ENCODE results near the gene PGGHG.

PGGHG gene

GRCh38 chr11:287821-288477 lies 977 bp upstream of the PGGHG start:
- Histone ChIP-seq H3K4me3 (ENCODE audit: low read depth, low read length) (peak overlapping the region; percentile 64), H3K4me1 (ENCODE audit: control insufficient read depth, insufficient read depth, low read length) (peaks cover 46% of the 10 kb centered on the region), H3K9me3 (ENCODE audit: control insufficient read depth, insufficient read depth, low read depth, low read length) (no peaks in the 10 kb centered on the region), H3K27ac (ENCODE audit: low read depth, low read length) (no peak overlapping the region), H3K9ac (ENCODE audit: low read length) (no peak overlapping the region), H3K36me3 (ENCODE audit: control insufficient read depth, insufficient read depth, low read length) (peaks cover 6% of the 10 kb centered on the region), H3K27me3 (ENCODE audit: control insufficient read depth, insufficient read depth, low read length) (peaks cover 22% of the 10 kb centered on the region)

DNA sequence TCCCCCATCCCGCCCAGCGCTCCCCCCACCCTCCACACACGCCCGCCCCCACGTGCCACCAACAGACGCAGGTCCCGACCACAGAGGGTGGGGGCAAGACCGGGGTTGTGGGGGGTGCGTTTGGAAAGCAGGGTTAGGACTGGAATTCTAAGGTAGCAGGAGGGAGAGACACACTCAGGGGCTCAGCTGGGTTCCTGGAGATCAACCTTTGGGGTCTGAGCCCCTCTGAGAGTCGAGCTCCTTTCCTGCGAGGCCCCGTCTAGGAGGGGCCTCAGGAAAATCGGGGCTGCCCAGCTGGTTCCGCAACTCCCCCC lies 429 bp downstream of the PGGHG start:
- no peaks in the 10 kb centered on the region for H3K9me3 ChIP-seq (ENCODE audit: control insufficient read depth, insufficient read depth, low read depth, low read length)
- H3K4me1 ChIP-seq (ENCODE audit: control insufficient read depth, insufficient read depth, low read length), result peaks cover 40% of the 10 kb centered on the region
- peak overlapping the region; percentile 43 for H3K4me3 ChIP-seq (ENCODE audit: low read depth, low read length)
- no peak overlapping the region for H3K9ac ChIP-seq (ENCODE audit: low read length)
- H3K27ac ChIP-seq (ENCODE audit: low read depth, low read length), result no peak overlapping the region
- peaks cover 21% of the 10 kb centered on the region for H3K27me3 ChIP-seq (ENCODE audit: control insufficient read depth, insufficient read depth, low read length)
- H3K36me3 ChIP-seq (ENCODE audit: control insufficient read depth, insufficient read depth, low read length), result peaks cover 20% of the 10 kb centered on the region

DNA sequence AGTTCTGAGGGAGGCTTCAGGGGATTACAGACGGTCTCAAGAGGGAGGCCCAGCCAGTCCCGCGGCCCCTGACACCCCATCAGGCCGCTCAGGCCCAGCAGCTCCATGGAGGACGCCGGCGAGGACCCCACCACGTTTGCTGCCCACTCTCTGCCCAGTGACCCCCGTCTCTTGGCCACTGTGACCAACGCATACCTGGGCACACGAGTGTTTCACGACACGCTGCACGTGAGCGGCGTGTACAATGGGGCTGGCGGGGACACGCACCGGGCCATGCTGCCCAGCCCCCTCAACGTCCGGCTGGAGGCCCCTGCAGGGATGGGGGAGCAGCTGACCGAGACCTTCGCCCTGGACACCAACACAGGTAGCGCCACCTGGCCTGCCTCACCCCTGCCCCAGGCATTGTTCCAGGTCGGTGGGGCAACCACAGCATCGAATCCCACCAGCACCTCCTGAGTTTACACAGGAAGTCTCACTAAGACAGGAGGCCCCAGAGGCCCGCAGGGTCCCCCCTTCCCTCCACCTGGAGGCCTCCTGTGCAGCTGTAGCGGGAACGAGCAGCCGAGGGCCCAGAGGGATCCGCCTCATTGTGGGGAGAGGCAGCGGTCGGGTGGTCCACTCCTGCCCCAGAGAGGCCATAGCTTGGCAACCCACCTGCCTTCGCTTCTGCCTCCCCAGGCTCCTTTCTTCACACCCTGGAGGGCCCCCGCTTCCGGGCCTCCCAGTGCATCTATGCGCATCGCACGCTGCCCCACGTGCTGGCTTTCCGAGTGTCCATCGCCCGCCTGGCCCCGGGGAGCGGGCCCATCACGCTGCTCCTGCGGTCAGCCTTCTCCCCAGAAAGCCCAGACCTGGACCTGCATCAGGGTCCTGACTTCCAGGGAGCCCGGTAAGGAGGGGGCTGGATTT lies 1.0 kb downstream of the PGGHG start:
- Histone ChIP-seq H3K4me3 (ENCODE audit: low read depth, low read length) (peak overlapping the region; percentile 43), H3K9ac (ENCODE audit: low read length) (peak overlapping the region; percentile 36), H3K36me3 (ENCODE audit: control insufficient read depth, insufficient read depth, low read length) (peaks cover 26% of the 10 kb centered on the region), H3K4me1 (ENCODE audit: control insufficient read depth, insufficient read depth, low read length) (peaks cover 39% of the 10 kb centered on the region), H3K9me3 (ENCODE audit: control insufficient read depth, insufficient read depth, low read depth, low read length) (no peaks in the 10 kb centered on the region), H3K27ac (ENCODE audit: low read depth, low read length) (no peak overlapping the region), H3K27me3 (ENCODE audit: control insufficient read depth, insufficient read depth, low read length) (peaks cover 21% of the 10 kb centered on the region)

DNA sequence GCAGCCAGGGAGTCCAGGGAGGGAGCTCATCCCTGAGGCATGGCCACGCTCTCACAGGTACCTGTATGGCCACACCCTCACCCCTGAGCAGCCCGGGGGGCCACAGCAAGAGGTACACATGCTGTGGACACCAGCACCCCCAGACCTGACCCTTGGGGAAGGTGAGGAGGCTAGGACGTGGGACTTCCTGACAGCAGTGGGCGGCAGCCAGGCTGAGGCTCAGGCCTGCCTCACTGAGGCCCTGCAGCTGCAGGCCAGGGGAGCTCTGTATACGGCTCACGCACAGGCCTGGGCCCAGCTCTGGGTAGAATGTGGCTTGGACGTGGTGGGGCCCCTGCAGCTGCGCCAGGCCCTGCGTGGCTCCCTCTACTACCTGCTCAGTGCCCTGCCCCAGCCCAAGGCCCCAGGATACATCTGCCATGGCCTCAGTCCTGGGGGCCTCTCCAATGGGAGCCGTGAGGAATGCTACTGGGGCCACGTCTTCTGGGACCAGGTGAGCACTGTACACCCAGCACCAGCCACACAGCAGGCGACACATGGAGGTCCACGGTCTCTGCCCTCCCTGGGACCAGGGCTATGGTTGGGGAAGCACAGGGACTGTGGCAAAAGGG lies 1.8 kb downstream of the PGGHG start:
- Histone ChIP-seq H3K27ac (ENCODE audit: low read depth, low read length) (no peak overlapping the region), H3K36me3 (ENCODE audit: control insufficient read depth, insufficient read depth, low read length) (peaks cover 30% of the 10 kb centered on the region), H3K4me1 (ENCODE audit: control insufficient read depth, insufficient read depth, low read length) (peaks cover 39% of the 10 kb centered on the region), H3K4me3 (ENCODE audit: low read depth, low read length) (no peak overlapping the region; the same call in 1 of the 2 replicates), H3K27me3 (ENCODE audit: control insufficient read depth, insufficient read depth, low read length) (peaks cover 21% of the 10 kb centered on the region), H3K9ac (ENCODE audit: low read length) (peak overlapping the region; percentile 5), H3K9me3 (ENCODE audit: control insufficient read depth, insufficient read depth, low read depth, low read length) (no peaks in the 10 kb centered on the region)

GRCh38 chr11:291281-292210 lies 2.6 kb downstream of the PGGHG start:
- peaks cover 18% of the 10 kb centered on the region for H3K27me3 ChIP-seq (ENCODE audit: control insufficient read depth, insufficient read depth, low read length)
- no peak overlapping the region for H3K27ac ChIP-seq (ENCODE audit: low read depth, low read length)
- H3K4me3 ChIP-seq (ENCODE audit: low read depth, low read length), result no peak overlapping the region; the same call in 1 of the 2 replicates
- H3K9me3 ChIP-seq (ENCODE audit: control insufficient read depth, insufficient read depth, low read depth, low read length), result no peaks in the 10 kb centered on the region
- H3K36me3 ChIP-seq (ENCODE audit: control insufficient read depth, insufficient read depth, low read length), result peaks cover 31% of the 10 kb centered on the region
- H3K4me1 ChIP-seq (ENCODE audit: control insufficient read depth, insufficient read depth, low read length), result peaks cover 39% of the 10 kb centered on the region
- peak overlapping the region; percentile 5 for H3K9ac ChIP-seq (ENCODE audit: low read length)

GRCh38 chr11:292211-293121 lies 3.5 kb downstream of the PGGHG start:
- no peaks in the 10 kb centered on the region for H3K9me3 ChIP-seq (ENCODE audit: control insufficient read depth, insufficient read depth, low read depth, low read length)
- peaks cover 12% of the 10 kb centered on the region for H3K27me3 ChIP-seq (ENCODE audit: control insufficient read depth, insufficient read depth, low read length)
- H3K9ac ChIP-seq (ENCODE audit: low read length), result no peak overlapping the region
- H3K4me3 ChIP-seq (ENCODE audit: low read depth, low read length), result no peak overlapping the region
- H3K4me1 ChIP-seq (ENCODE audit: control insufficient read depth, insufficient read depth, low read length), result peaks cover 34% of the 10 kb centered on the region
- peaks cover 31% of the 10 kb centered on the region for H3K36me3 ChIP-seq (ENCODE audit: control insufficient read depth, insufficient read depth, low read length)
- no peak overlapping the region for H3K27ac ChIP-seq (ENCODE audit: low read depth, low read length)

GRCh38 chr11:293271-293851 lies 4.4 kb downstream of the PGGHG start:
- peaks cover 3% of the 10 kb centered on the region for H3K27me3 ChIP-seq (ENCODE audit: control insufficient read depth, insufficient read depth, low read length)
- no peaks in the 10 kb centered on the region for H3K9me3 ChIP-seq (ENCODE audit: control insufficient read depth, insufficient read depth, low read depth, low read length)
- H3K36me3 ChIP-seq (ENCODE audit: control insufficient read depth, insufficient read depth, low read length), result peaks cover 31% of the 10 kb centered on the region
- no peak overlapping the region for H3K9ac ChIP-seq (ENCODE audit: low read length)
- H3K4me3 ChIP-seq (ENCODE audit: low read depth, low read length), result no peak overlapping the region
- H3K27ac ChIP-seq (ENCODE audit: low read depth, low read length), result no peak overlapping the region
- H3K4me1 ChIP-seq (ENCODE audit: control insufficient read depth, insufficient read depth, low read length), result peaks cover 33% of the 10 kb centered on the region

GRCh38 chr11:293852-294661 lies 5.1 kb downstream of the PGGHG start:
- no peak overlapping the region for H3K27ac ChIP-seq (ENCODE audit: low read depth, low read length)
- no peaks in the 10 kb centered on the region for H3K27me3 ChIP-seq (ENCODE audit: control insufficient read depth, insufficient read depth, low read length)
- H3K9me3 ChIP-seq (ENCODE audit: control insufficient read depth, insufficient read depth, low read depth, low read length), result no peaks in the 10 kb centered on the region
- no peak overlapping the region for H3K4me3 ChIP-seq (ENCODE audit: low read depth, low read length)
- H3K36me3 ChIP-seq (ENCODE audit: control insufficient read depth, insufficient read depth, low read length), result peaks cover 31% of the 10 kb centered on the region
- H3K9ac ChIP-seq (ENCODE audit: low read length), result no peak overlapping the region
- peaks cover 34% of the 10 kb centered on the region for H3K4me1 ChIP-seq (ENCODE audit: control insufficient read depth, insufficient read depth, low read length)

- Histone ChIP-seq H3K9me3 (ENCODE audit: control insufficient read depth, insufficient read depth, low read depth, low read length) (no peaks in the 10 kb centered on the region), H3K36me3 (ENCODE audit: control insufficient read depth, insufficient read depth, low read length) (peaks cover 31% of the 10 kb centered on the region), H3K27me3 (ENCODE audit: control insufficient read depth, insufficient read depth, low read length) (no peaks in the 10 kb centered on the region), H3K27ac (ENCODE audit: low read depth, low read length) (no peak overlapping the region), H3K4me1 (ENCODE audit: control insufficient read depth, insufficient read depth, low read length) (peaks cover 30% of the 10 kb centered on the region), H3K4me3 (ENCODE audit: low read depth, low read length) (no peak overlapping the region), H3K9ac (ENCODE audit: low read length) (no peak overlapping the region)
These were observed 5.9 kb downstream of the PGGHG start for GRCh38 chr11:294780-295179.

Measured in HUES6 (cell line).